Renal pelvis (tissue), 4 donors: ENCODE data around the gene LTB4R2. TPM values are rescaled to one million over a fixed set of nuclear protein-coding genes. Genes with fewer than 3 reads are reported as not detected.

Source experiments
- DNase-seq: peaks from one replicate; pipeline ENCODE4 v3.0.0-alpha.2; 2013
- polyA plus RNA-seq, 3 donors: library from polyadenylated mRNA; unstranded; fragments of 120-200 nt; gene quantifications; one replicate each; pipeline ENCODE4 v1.2.1, GENCODE V29; 2013; ENCODE audit not compliant: insufficient read length in 3 of 3

LTB4R2 gene
- polyA plus RNA-seq, 3 donors = 3.2 to 5.3 (median 4.4) TPM

- DNase-seq = no peak
Observed at GRCh38 chr14:24272467-24272866, 37.5 kb upstream of the LTB4R2 start.

GRCh38 chr14:24273422-24273998 lies 36.4 kb upstream of the LTB4R2 start:
- DNase-seq = no peak

GRCh38 chr14:24274101-24274543 lies 35.8 kb upstream of the LTB4R2 start:
- no peak for DNase-seq

DNA sequence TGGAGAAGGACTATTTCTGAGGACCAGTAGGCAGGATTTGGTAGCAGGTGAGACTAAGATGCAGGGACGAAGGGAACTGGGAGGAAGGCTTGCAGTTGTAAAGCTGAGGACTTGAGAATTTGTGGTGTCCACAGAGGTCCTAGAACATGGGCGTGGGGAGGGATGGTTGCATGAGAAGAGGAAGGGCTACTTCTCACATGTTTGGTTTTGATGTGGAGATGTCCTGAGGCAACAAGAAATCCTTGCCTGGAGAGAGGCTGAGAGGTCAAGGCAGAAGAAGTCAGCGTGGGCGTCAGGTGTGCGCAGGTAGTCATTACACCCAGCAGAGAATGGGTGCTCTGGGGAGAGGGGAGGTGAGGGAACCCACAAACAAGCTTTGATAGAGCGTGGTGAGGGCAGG lies 32.9 kb upstream of the LTB4R2 start:
- DNase-seq = no peak

- DNase-seq = no peak
Observed at GRCh38 chr14:24277606-24278321, 32.2 kb upstream of the LTB4R2 start.

DNA sequence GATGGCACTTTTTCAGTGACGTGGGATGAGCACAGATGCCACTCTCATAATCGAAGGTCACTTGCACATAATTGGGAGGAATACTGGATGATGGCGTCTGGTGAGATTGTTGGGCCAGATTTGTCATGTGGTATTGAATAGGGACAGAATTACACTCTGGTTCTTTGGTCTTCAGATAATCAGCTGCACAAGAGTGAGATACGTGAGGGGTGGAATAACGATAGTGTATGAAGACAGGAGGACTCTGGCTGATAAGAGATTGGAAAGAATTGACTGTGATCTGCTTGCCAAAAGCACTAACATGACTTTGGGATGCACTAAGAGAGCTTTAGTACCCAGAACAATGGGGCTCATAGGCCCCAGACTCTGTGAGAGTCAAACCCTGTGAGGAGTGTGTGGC lies 31.5 kb upstream of the LTB4R2 start:
- no peak for DNase-seq

- no peak for DNase-seq
Observed at GRCh38 chr14:24279301-24280186, 30.4 kb upstream of the LTB4R2 start.

- DNase-seq = no peak
Observed at GRCh38 chr14:24280797-24281460, 29.0 kb upstream of the LTB4R2 start.

GRCh38 chr14:24281636-24282035 lies 28.3 kb upstream of the LTB4R2 start:
- no peak for DNase-seq

GRCh38 chr14:24282736-24283135 lies 27.2 kb upstream of the LTB4R2 start:
- no peak for DNase-seq

- DNase-seq = no peak
Observed at GRCh38 chr14:24283796-24284460, 26.0 kb upstream of the LTB4R2 start.

DNA sequence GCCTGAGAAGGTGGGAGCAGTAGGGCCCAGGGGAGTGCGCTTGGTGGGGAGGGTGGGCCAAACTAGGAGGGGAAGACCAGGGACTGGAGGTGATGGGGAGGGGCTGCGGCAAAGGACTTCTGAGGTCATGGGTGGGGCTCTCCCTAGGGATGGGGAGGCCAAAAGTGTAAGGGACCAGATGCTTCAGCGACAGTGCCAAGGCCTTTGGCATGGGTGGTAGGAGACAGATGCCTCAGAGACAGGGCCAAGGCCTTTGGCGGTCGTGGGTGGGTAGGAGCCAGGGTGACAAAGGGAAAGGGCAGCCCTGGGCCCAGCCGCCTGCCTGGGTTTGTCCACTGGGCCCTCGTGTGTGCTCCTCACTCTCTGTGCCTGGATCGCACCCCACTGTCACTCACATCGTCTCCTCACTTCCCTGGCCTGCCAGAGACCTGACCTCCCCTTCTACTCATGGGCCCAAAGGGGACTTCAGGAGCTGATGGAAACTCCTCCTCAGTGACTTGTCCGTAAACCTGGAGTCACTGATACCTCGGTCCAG lies 25.4 kb upstream of the LTB4R2 start:
- no peak for DNase-seq

GRCh38 chr14:24285351-24285750 lies 24.6 kb upstream of the LTB4R2 start:
- DNase-seq = no peak

- no peak for DNase-seq
Observed at GRCh38 chr14:24286996-24287395, 22.9 kb upstream of the LTB4R2 start.

DNA sequence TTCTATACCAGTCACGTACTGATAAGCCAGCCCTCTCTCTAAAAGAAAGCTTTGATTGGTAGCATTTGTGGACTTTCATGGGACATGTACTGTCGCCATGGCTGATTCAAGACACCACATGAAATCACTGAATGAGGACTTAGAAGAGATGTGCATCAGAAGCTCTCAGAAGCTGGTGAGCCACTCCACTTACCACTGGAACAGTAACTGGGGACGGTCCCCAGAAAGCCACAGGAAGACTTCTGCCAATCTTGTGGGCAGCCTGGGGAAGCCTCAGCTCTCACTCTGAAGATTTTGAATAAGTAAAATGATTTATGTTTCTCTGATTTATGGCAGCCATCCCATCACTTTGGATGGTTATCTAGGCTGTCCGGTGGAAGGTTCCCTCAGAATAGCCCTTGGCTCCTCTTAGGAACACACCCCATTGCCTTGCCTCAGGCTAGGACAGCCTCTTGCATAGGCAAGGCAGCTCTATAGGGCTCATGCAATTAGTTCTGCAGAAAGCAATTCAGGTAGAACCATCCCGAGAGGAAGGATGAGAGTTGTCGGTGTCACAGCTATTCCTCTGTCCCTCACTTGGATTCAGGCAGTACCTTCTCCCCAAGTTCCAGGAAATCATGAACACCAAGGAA lies 20.2 kb upstream of the LTB4R2 start:
- DNase-seq = no peak

DNA sequence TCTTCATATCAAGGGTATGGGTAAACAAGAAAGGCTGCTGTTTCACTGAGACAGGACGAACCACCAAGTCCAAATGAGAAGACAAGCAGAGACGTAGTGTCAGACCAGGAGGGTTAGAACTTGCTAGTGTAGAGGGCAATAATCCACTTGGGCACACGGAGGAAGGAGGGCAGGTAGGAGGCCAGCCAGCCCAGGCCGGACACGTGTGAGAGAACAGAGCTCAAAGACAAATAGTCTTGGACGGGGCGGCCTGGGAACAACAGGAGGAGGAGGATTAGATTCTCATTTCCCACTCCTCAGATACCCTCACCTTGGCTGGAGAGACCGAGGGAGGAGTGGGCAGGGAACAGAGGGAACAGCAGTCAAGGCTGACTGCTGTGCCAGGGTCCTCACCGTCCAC lies 19.2 kb upstream of the LTB4R2 start:
- DNase-seq = no peak

DNA sequence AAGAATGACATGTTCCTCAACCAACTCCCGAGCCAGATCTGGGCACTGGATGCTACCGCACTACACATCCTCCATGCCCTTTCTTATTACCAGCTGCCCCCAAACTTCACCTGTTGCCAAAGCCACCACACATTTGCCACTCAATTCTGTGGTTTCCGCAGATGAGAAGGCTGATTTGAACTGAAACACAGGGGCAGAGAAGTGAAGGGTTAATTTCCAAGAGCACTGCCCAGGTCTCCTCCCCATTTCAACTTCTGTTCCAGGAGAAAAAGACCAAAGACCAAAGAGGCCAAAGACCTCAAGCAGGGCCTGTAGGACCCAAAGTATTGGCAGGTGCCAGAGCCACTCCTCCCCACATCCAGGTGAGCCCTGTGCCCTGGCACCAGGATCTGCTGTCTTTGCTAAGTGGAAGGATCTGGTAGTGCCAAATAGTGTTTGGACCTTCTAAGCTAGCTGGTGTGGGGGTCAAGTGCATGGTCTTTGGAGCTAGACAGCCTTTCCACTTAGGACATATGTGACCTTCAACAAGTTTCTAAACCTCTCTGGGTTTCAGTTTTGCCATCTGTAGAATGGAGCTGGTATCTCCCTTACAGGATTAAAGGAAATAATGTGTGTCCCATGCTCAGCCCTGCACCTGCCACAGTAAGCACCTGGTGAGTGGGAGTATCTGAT lies 18.4 kb upstream of the LTB4R2 start:
- DNase-seq = no peak

DNA sequence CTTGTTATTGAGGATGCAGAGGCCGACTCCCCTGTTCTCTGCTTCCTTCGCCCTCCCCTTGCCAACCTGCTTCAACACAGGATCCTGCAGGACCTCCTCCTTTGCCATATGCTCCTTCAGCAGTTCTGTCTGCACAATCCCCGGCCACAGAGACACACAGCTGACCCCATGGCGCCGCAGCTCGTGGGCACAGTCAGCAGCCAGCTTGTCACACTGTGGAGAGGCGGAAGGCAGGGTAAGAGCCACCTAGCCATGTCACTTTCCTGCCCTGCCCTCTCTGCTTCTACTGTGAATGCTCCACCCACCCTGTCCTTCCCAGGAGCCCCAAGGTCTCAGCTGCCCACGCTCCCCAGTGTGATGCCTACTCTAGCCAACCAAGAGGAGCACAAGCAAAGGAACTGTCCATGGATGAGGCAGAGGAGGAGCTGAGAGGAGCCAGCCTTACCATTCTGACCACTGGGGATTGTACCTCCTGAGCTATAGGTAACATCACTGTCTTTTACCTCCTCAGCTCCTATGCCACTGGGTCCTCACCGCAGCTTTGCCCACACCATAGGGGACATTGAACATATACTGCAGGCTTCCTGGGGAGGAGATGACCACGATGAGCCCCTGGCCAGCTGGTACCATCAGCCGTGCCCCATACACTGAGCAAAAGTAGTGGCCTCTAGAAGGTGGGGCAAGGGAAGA lies 17.7 kb upstream of the LTB4R2 start:
- no peak for DNase-seq

GRCh38 chr14:24293525-24293924 lies 16.4 kb upstream of the LTB4R2 start:
- DNase-seq = no peak
